Lower leg skin (tissue), 3 donors: ENCODE measurements around the gene STEAP1B.

Experiments
- POLR2A ChIP-seq, 2 donors: fragments of 450-650 bp; IDR thresholded peaks; one replicate each; pipeline ENCODE4 v1.6.1; 2016 to 2017; ENCODE audit warnings: antibody characterized with exemption in 2 of 2, mild to moderate bottlenecking in 1 of 2, moderate library complexity in 1 of 2
- TF ChIP-seq, protein P1 (sequence below), 3 donors: fragments of 450-650 bp; IDR thresholded peaks; one replicate each; pipeline ENCODE4 v1.5.1; 2016; ENCODE audit warnings: antibody characterized with exemption in 3 of 3, mild to moderate bottlenecking in 3 of 3, moderate library complexity in 2 of 3

GRCh38 chr7:22545529-22545928 lies 45.5 kb upstream of the STEAP1B start:
- TF ChIP-seq, protein P1, sequence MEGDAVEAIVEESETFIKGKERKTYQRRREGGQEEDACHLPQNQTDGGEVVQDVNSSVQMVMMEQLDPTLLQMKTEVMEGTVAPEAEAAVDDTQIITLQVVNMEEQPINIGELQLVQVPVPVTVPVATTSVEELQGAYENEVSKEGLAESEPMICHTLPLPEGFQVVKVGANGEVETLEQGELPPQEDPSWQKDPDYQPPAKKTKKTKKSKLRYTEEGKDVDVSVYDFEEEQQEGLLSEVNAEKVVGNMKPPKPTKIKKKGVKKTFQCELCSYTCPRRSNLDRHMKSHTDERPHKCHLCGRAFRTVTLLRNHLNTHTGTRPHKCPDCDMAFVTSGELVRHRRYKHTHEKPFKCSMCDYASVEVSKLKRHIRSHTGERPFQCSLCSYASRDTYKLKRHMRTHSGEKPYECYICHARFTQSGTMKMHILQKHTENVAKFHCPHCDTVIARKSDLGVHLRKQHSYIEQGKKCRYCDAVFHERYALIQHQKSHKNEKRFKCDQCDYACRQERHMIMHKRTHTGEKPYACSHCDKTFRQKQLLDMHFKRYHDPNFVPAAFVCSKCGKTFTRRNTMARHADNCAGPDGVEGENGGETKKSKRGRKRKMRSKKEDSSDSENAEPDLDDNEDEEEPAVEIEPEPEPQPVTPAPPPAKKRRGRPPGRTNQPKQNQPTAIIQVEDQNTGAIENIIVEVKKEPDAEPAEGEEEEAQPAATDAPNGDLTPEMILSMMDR (IDR thresholded peaks at IDR 0.05) = no peak
- no peak for TF ChIP-seq POLR2A (IDR thresholded peaks at IDR 0.05)
